ENCODE results near the gene MFSD12. TPM values are rescaled to one million over a fixed set of nuclear protein-coding genes. Genes with fewer than 3 reads are reported as not detected.

Gene MFSD12
- total and polyA plus RNA-seq, 2 experiments from 2014 or later, result 23.0 to 67.9 TPM

GRCh38 chr19:3504735-3505134 is 52.7 kb downstream of the MFSD12 start:
- Histone ChIP-seq H3K4me3 (no peak overlapping the region), H3K27ac (no peak overlapping the region), H3K9me3 (ENCODE audit: low read depth) (no peaks in the 10 kb centered on the region), H3K4me2 (ENCODE audit: unreplicated experiment) (no peak overlapping the region), H3K9me2 (ENCODE audit: insufficient read depth) (no peaks in the 10 kb centered on the region), H3K36me3 (ENCODE audit: low read depth) (no peaks in the 10 kb centered on the region), H2AFZ (peak overlapping the region; percentile 96; the same call in 1 of the 2 replicates), H3K79me2 (ENCODE audit: insufficient read depth) (peaks cover 42% of the 10 kb centered on the region), H3F3A (ENCODE audit: insufficient read depth) (peaks cover 6% of the 10 kb centered on the region; the same call in 1 of the 2 replicates), H4K20me1 (ENCODE audit: insufficient read depth) (no peaks in the 10 kb centered on the region), H3K27me3 (replicated peaks; ENCODE audit: insufficient read depth) (no peaks in the 10 kb centered on the region), H3K9ac (no peak overlapping the region), H3K4me1 (ENCODE audit: insufficient read depth) (peaks cover 8% of the 10 kb centered on the region; the same call in 1 of the 2 replicates)
- WGBS, 2 experiments (ENCODE audit: low coverage in 1 of 2, low lambda C conversion rate in 2 of 2, missing lambda C conversion rate in 2 of 2), result 93 to 95% methylated on average over 5 of the region's 5 CpGs
- no peak for TF ChIP-seq EZH2 (IDR thresholded peaks at IDR 0.05; ENCODE audit: insufficient read depth, poor library complexity, severe bottlenecking)
- TF ChIP-seq EZH2phosphoT487 (IDR thresholded peaks at IDR 0.05; ENCODE audit: insufficient read depth, low read depth), result no peak
- no peak for DNase-seq
- in situ Hi-C loops (cut with MboI), result no loop called here

- Histone ChIP-seq H3K79me2 (ENCODE audit: insufficient read depth) (peaks cover 42% of the 10 kb centered on the region), H4K20me1 (ENCODE audit: insufficient read depth) (no peaks in the 10 kb centered on the region), H2AFZ (no peak overlapping the region), H3K27ac (no peak overlapping the region), H3K4me1 (ENCODE audit: insufficient read depth) (no peaks in the 10 kb centered on the region), H3F3A (ENCODE audit: insufficient read depth) (no peaks in the 10 kb centered on the region), H3K27me3 (replicated peaks; ENCODE audit: insufficient read depth) (no peaks in the 10 kb centered on the region), H3K36me3 (ENCODE audit: low read depth) (no peaks in the 10 kb centered on the region), H3K4me2 (ENCODE audit: unreplicated experiment) (no peak overlapping the region), H3K9me3 (ENCODE audit: low read depth) (no peaks in the 10 kb centered on the region), H3K9me2 (ENCODE audit: insufficient read depth) (no peaks in the 10 kb centered on the region), H3K4me3 (no peak overlapping the region), H3K9ac (no peak overlapping the region)
- 77 to 86% methylated on average over 13 of the region's 13 CpGs for WGBS, 2 experiments (ENCODE audit: low coverage in 1 of 2, low lambda C conversion rate in 2 of 2, missing lambda C conversion rate in 2 of 2)
- peak; percentile 24 for DNase-seq
- TF ChIP-seq EZH2phosphoT487 (IDR thresholded peaks at IDR 0.05; ENCODE audit: insufficient read depth, low read depth) (no peak), EZH2 (IDR thresholded peaks at IDR 0.05; ENCODE audit: insufficient read depth, poor library complexity, severe bottlenecking) (no peak)
- in situ Hi-C loops (cut with MboI), result no loop called here
Observed at GRCh38 chr19:3503036-3503572, 54.3 kb downstream of the MFSD12 start.

GRCh38 chr19:3501780-3502179 is 55.6 kb downstream of the MFSD12 start:
- no peak overlapping the region for H3K4me3 ChIP-seq
- in situ Hi-C loops (cut with MboI), result no loop called here
- H3K4me1 ChIP-seq (ENCODE audit: insufficient read depth), result no peaks in the 10 kb centered on the region
- H3K79me2 ChIP-seq (ENCODE audit: insufficient read depth), result peaks cover 40% of the 10 kb centered on the region
- no peaks in the 10 kb centered on the region for H3K9me3 ChIP-seq (ENCODE audit: low read depth)
- H2AFZ ChIP-seq, result no peak overlapping the region
- H3K27ac ChIP-seq, result no peak overlapping the region
- H3K9me2 ChIP-seq (ENCODE audit: insufficient read depth), result no peaks in the 10 kb centered on the region
- no peak for DNase-seq
- no peaks in the 10 kb centered on the region for H4K20me1 ChIP-seq (ENCODE audit: insufficient read depth)
- no peak overlapping the region for H3K9ac ChIP-seq
- H3F3A ChIP-seq (ENCODE audit: insufficient read depth), result no peaks in the 10 kb centered on the region
- no peaks in the 10 kb centered on the region for H3K36me3 ChIP-seq (ENCODE audit: low read depth)
- H3K4me2 ChIP-seq (ENCODE audit: unreplicated experiment), result no peak overlapping the region
- 78 to 80% methylated on average over 3 of the region's 3 CpGs for WGBS, 2 experiments (ENCODE audit: low coverage in 1 of 2, low lambda C conversion rate in 2 of 2, missing lambda C conversion rate in 2 of 2)
- TF ChIP-seq EZH2 (IDR thresholded peaks at IDR 0.05; ENCODE audit: insufficient read depth, poor library complexity, severe bottlenecking) (no peak), EZH2phosphoT487 (IDR thresholded peaks at IDR 0.05; ENCODE audit: insufficient read depth, low read depth) (no peak)
- H3K27me3 ChIP-seq (replicated peaks; ENCODE audit: insufficient read depth), result no peaks in the 10 kb centered on the region

GRCh38 chr19:3500429-3501101 is 56.8 kb downstream of the MFSD12 start, which contains the start of gene DOHH:
Gene DOHH (minus strand): TSS chr19:3500674. CDS start chr19:3496814, 3,860 bp downstream.
- Histone ChIP-seq H3K27ac (peak within 1 kb of the TSS; percentile 84), H3K9me3 (ENCODE audit: low read depth) (no peaks in the 10 kb centered on the region), H3K27me3 (replicated peaks; ENCODE audit: insufficient read depth) (no peaks in the 10 kb centered on the region), H3F3A (ENCODE audit: insufficient read depth) (no peaks in the 10 kb centered on the region), H4K20me1 (ENCODE audit: insufficient read depth) (no peaks in the 10 kb centered on the region), H2AFZ (peak within 1 kb of the TSS; percentile 86), H3K4me2 (ENCODE audit: unreplicated experiment) (peak within 1 kb of the TSS; percentile 83), H3K79me2 (ENCODE audit: insufficient read depth) (peaks cover 36% of the 10 kb centered on the region), H3K9me2 (ENCODE audit: insufficient read depth) (no peaks in the 10 kb centered on the region), H3K36me3 (ENCODE audit: low read depth) (0 out of 2 replicates have a peak, but pooled peaks cover under 1% of the 10 kb centered on the region), H3K9ac (peak within 1 kb of the TSS; percentile 88), H3K4me3 (peak within 1 kb of the TSS; percentile 74), H3K4me1 (ENCODE audit: insufficient read depth) (no peaks in the 10 kb centered on the region)
- TF ChIP-seq EZH2 (IDR thresholded peaks at IDR 0.05; ENCODE audit: insufficient read depth, poor library complexity, severe bottlenecking) (no peak), EZH2phosphoT487 (IDR thresholded peaks at IDR 0.05; ENCODE audit: insufficient read depth, low read depth) (no peak)
- WGBS, 2 experiments (ENCODE audit: low coverage in 1 of 2, low lambda C conversion rate in 2 of 2, missing lambda C conversion rate in 2 of 2), result 1% methylated on average over 52 of the region's 52 CpGs
- in situ Hi-C loops (cut with MboI), result no loop called here
- peak; percentile 97 for DNase-seq
